Gastrocnemius medialis (tissue), 4 donors: Measurements from ENCODE around the gene ZNF207.
A peak's percentile ranks its signal among the peaks of the same experiment; 100 is the strongest.

Experiments
- POLR2A ChIP-seq, 2 donors: fragments of 450-650 bp; IDR thresholded peaks; one replicate each; pipeline ENCODE4 v1.6.1; 2017; ENCODE audit warnings: antibody characterized with exemption in 2 of 2, mild to moderate bottlenecking in 2 of 2, moderate library complexity in 2 of 2
- TF ChIP-seq, protein P1 (sequence below), 5 experiments: fragments of 450-650 bp in 3 of 5; fragments of 200-600 bp in 2 of 5; sonication (generic) in 2 of 5; IDR thresholded peaks in 4 of 5; conservative IDR thresholded peaks in 1 of 5; 1 replicate in 4 of 5; 2 replicates in 1 of 5; pipeline ENCODE4 v1.5.1; 2016 to 2019; ENCODE audit warnings: antibody characterized with exemption in 5 of 5, mild to moderate bottlenecking in 3 of 5, moderate library complexity in 3 of 5

DNA sequence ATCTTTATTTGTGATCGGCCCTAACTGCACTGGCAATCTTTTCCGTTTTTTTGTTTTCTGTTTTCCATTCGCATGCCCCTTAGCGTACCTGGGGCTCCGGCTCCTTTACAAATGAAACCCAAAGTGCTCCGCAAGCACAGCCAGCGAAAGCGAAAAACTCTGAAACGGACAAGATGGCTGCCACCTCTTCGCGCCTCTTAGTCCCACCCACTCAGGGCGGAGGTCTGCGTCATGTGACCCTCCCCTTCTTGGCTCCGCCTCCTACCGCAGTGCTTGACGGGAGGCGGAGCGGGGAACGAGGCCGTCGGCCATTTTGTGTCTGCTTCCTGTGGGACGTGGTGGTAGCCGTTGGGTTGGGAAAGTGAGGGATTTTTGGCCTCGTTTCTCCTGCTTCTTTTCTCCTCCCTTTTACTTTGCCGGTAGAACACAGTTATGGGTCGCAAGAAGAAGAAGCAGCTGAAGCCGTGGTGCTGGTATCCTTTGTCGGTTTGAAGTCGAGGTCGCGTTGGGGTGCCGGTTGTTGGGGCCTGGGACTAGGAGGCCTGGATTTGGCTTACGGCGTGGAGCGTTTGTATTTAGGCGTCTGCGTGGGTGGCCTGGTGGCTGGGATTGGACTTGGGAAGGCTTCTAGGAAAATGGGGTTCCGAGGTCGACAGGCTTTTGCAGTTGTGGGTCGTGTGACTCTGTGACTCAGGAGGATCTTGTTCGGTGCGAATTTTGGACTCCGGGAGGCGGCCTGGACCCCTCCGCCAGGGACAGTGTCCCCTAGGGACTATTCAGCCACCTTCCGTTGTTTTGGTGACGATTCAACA lies at the start of gene ZNF207:
- TF ChIP-seq, protein P1, sequence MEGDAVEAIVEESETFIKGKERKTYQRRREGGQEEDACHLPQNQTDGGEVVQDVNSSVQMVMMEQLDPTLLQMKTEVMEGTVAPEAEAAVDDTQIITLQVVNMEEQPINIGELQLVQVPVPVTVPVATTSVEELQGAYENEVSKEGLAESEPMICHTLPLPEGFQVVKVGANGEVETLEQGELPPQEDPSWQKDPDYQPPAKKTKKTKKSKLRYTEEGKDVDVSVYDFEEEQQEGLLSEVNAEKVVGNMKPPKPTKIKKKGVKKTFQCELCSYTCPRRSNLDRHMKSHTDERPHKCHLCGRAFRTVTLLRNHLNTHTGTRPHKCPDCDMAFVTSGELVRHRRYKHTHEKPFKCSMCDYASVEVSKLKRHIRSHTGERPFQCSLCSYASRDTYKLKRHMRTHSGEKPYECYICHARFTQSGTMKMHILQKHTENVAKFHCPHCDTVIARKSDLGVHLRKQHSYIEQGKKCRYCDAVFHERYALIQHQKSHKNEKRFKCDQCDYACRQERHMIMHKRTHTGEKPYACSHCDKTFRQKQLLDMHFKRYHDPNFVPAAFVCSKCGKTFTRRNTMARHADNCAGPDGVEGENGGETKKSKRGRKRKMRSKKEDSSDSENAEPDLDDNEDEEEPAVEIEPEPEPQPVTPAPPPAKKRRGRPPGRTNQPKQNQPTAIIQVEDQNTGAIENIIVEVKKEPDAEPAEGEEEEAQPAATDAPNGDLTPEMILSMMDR (IDR thresholded peaks at IDR 0.05 in 4 of 5, conservative IDR thresholded peaks at IDR 0.05 in 1 of 5) = no peak
- peak; percentile 84 to 85 for TF ChIP-seq POLR2A (IDR thresholded peaks at IDR 0.05)
